ENCODE data around the gene HIVEP1. TPM values are rescaled to one million over a fixed set of nuclear protein-coding genes. Genes with fewer than 3 reads are reported as not detected.
"Not testable (repeated sequence)": the region's sequence is repeated elsewhere in the genome, so short reads cannot be mapped to it uniquely, and the experiment has no call there.

HIVEP1 gene
- total and polyA plus RNA-seq, 3 experiments from 2014 or later, result 2.8 to 37.1 (median 33.5) TPM

GRCh38 chr6:12173661-12174060 is 161.5 kb downstream of the HIVEP1 start:
- no peak overlapping the region for H3K4me3 Mint-ChIP-seq
- H3K27ac ChIP-seq (ENCODE audit: low read depth, low read length), result no peak overlapping the region
- POLR2A ChIA-PET, result no interaction called here
- peaks cover 0 to 5% (median 5%) of the 10 kb centered on the region in 3 donors for H3K4me1 Mint-ChIP-seq
- no peaks in the 10 kb centered on the region for H3K27me3 ChIP-seq (ENCODE audit: insufficient read depth, low read length, poor library complexity, severe bottlenecking)
- DNase-seq, result no peak
- peaks cover 9% of the 10 kb centered on the region for H3K4me1 ChIP-seq (ENCODE audit: insufficient read depth, low read length)
- CTCF ChIA-PET, result no interaction called here
- H3K27ac Mint-ChIP-seq, result no peak overlapping the region
- H3K27me3 Mint-ChIP-seq, result peaks cover 0 to 10% of the 10 kb centered on the region in 2 donors
- no peaks in the 10 kb centered on the region for H3K36me3 ChIP-seq (ENCODE audit: insufficient read depth, low read length)
- H3K9me3 Mint-ChIP-seq, result peaks cover 0 to 5% (median 0%) of the 10 kb centered on the region in 5 donors
- peaks cover 0 to 4% (median 2%) of the 10 kb centered on the region in 3 donors for H3K36me3 Mint-ChIP-seq
- no peak overlapping the region for H3K4me3 ChIP-seq (ENCODE audit: low read length)
- no peaks in the 10 kb centered on the region for H3K9me3 ChIP-seq (ENCODE audit: low read length)

DNA sequence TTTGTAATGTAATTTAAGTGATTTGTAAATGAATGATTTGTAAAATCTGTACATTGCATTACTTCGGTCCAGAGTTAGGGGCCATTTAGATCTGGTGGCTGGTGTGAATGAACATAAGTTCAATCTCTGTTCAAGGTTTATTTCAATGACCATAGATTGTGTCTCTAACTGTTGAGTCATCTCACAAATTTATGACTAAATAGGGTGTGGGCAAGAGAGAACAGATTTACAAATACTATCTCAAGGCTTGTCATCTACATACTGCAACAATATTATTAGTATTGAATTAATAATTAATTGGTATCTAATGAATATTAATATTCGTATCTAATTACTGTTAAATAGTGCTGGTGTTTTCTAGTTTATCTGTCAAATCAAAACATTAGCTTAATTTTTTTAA is 162.8 kb downstream of the HIVEP1 start:
- ChIA-PET CTCF (no interaction called here), POLR2A (no interaction called here)
- peaks cover 0 to 4% (median 2%) of the 10 kb centered on the region in 3 donors for H3K36me3 Mint-ChIP-seq
- no peak overlapping the region for H3K27ac Mint-ChIP-seq
- no peaks in the 10 kb centered on the region for H3K4me1 Mint-ChIP-seq
- DNase-seq, result no peak
- no peaks in the 10 kb centered on the region for H3K27me3 ChIP-seq (ENCODE audit: insufficient read depth, low read length, poor library complexity, severe bottlenecking)
- H3K9me3 Mint-ChIP-seq, result peaks cover 0 to 5% (median 0%) of the 10 kb centered on the region in 5 donors
- no peak overlapping the region for H3K4me3 Mint-ChIP-seq
- H3K27me3 Mint-ChIP-seq, result peaks cover 0 to 10% of the 10 kb centered on the region in 2 donors
- H3K36me3 ChIP-seq (ENCODE audit: insufficient read depth, low read length), result no peaks in the 10 kb centered on the region
- no peak overlapping the region for H3K4me3 ChIP-seq (ENCODE audit: low read length)
- H3K4me1 ChIP-seq (ENCODE audit: insufficient read depth, low read length), result no peaks in the 10 kb centered on the region
- no peak overlapping the region for H3K27ac ChIP-seq (ENCODE audit: low read depth, low read length)
- no peaks in the 10 kb centered on the region for H3K9me3 ChIP-seq (ENCODE audit: low read length)

- Histone ChIP-seq H3K27ac (ENCODE audit: low read depth, low read length) (no peak overlapping the region), H3K27me3 (ENCODE audit: insufficient read depth, low read length, poor library complexity, severe bottlenecking) (no peaks in the 10 kb centered on the region), H3K36me3 (ENCODE audit: insufficient read depth, low read length) (no peaks in the 10 kb centered on the region), H3K9me3 (ENCODE audit: low read length) (no peaks in the 10 kb centered on the region), H3K4me1 (ENCODE audit: insufficient read depth, low read length) (no peaks in the 10 kb centered on the region), H3K4me3 (ENCODE audit: low read length) (no peak overlapping the region)
- POLR2A ChIA-PET, result no interaction called here
- Mint-ChIP-seq H3K27ac (no peak overlapping the region), H3K36me3 (peaks cover 0 to 4% (median 2%) of the 10 kb centered on the region in 3 donors), H3K4me3 (no peak overlapping the region), H3K27me3 (peaks cover 0 to 10% of the 10 kb centered on the region in 2 donors), H3K4me1 (no peaks in the 10 kb centered on the region), H3K9me3 (peaks cover 0 to 5% (median 0%) of the 10 kb centered on the region in 5 donors)
- DNase-seq, result no peak
- CTCF ChIA-PET, result no interaction called here
These were observed 163.5 kb downstream of the HIVEP1 start for GRCh38 chr6:12175626-12176025.

- H3K27me3 Mint-ChIP-seq, result peaks cover 0 to 13% of the 10 kb centered on the region in 2 donors
- H3K9me3 Mint-ChIP-seq; H3K9me3 ChIP-seq (ENCODE audit: low read length); H3K4me3 ChIP-seq (ENCODE audit: low read length); H3K4me1 ChIP-seq (ENCODE audit: insufficient read depth, low read length); CTCF ChIA-PET; POLR2A ChIA-PET; H3K4me3 Mint-ChIP-seq; H3K27me3 ChIP-seq (ENCODE audit: insufficient read depth, low read length, poor library complexity, severe bottlenecking); H3K36me3 ChIP-seq (ENCODE audit: insufficient read depth, low read length); H3K4me1 Mint-ChIP-seq; H3K27ac Mint-ChIP-seq; H3K27ac ChIP-seq (ENCODE audit: low read depth, low read length); H3K36me3 Mint-ChIP-seq; DNase-seq: not testable (repeated sequence)
These were observed 164.7 kb downstream of the HIVEP1 start for GRCh38 chr6:12176782-12177181.

DNA sequence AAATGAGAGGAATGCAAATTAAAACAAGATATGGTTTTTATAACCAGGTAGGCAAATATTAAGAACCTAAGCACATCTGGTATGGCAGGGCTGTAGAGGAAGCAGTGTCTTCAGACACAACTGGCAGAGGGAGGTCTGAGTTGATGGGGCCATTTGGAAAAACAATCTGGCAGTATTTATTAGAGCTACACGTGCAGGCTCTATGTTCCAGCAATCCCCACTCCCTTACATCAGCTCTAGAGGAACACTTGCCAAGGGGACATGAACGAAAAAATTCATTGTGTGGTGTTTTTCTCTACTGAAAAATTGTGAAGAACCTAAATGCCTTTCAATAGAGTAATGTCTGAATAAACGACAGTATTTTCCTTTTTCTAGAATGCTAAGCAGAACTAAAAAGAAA is 166.4 kb downstream of the HIVEP1 start:
- Histone ChIP-seq H3K27ac (ENCODE audit: low read depth, low read length) (no peak overlapping the region), H3K9me3 (ENCODE audit: low read length) (no peaks in the 10 kb centered on the region), H3K4me3 (ENCODE audit: low read length) (no peak overlapping the region), H3K27me3 (ENCODE audit: insufficient read depth, low read length, poor library complexity, severe bottlenecking) (no peaks in the 10 kb centered on the region), H3K36me3 (ENCODE audit: insufficient read depth, low read length) (no peaks in the 10 kb centered on the region), H3K4me1 (ENCODE audit: insufficient read depth, low read length) (no peaks in the 10 kb centered on the region)
- no peak for DNase-seq
- Mint-ChIP-seq H3K27me3 (peaks cover 0 to 15% of the 10 kb centered on the region in 2 donors), H3K36me3 (peaks cover 0 to 8% (median 4%) of the 10 kb centered on the region in 3 donors), H3K4me1 (no peaks in the 10 kb centered on the region), H3K4me3 (no peak overlapping the region), H3K27ac (no peak overlapping the region), H3K9me3 (peaks cover 0 to 5% (median 0%) of the 10 kb centered on the region in 5 donors)
- CTCF ChIA-PET, result no interaction called here
- POLR2A ChIA-PET, result no interaction called here

GRCh38 chr6:12181481-12181880 is 169.4 kb downstream of the HIVEP1 start:
- Mint-ChIP-seq H3K27ac (no peak overlapping the region), H3K4me3 (no peak overlapping the region), H3K27me3 (peaks cover 0 to 8% of the 10 kb centered on the region in 2 donors), H3K36me3 (peaks cover 0 to 8% (median 4%) of the 10 kb centered on the region in 3 donors), H3K9me3 (peaks cover 0 to 5% (median 0%) of the 10 kb centered on the region in 5 donors), H3K4me1 (peaks cover 0 to 7% (median 0%) of the 10 kb centered on the region in 3 donors)
- Histone ChIP-seq H3K4me1 (ENCODE audit: insufficient read depth, low read length) (no peaks in the 10 kb centered on the region), H3K27ac (ENCODE audit: low read depth, low read length) (no peak overlapping the region), H3K36me3 (ENCODE audit: insufficient read depth, low read length) (no peaks in the 10 kb centered on the region), H3K9me3 (ENCODE audit: low read length) (no peaks in the 10 kb centered on the region), H3K4me3 (ENCODE audit: low read length) (no peak overlapping the region), H3K27me3 (ENCODE audit: insufficient read depth, low read length, poor library complexity, severe bottlenecking) (no peaks in the 10 kb centered on the region)
- no peak for DNase-seq
- ChIA-PET POLR2A (no interaction called here), CTCF (no interaction called here)

- Histone ChIP-seq H3K4me1 (ENCODE audit: insufficient read depth, low read length) (no peaks in the 10 kb centered on the region), H3K4me3 (ENCODE audit: low read length) (no peak overlapping the region)
These were observed 170.6 kb downstream of the HIVEP1 start for GRCh38 chr6:12182676-12183075.

GRCh38 chr6:12185081-12185673 is 173.1 kb downstream of the HIVEP1 start:
- peaks cover 0 to 4% (median 2%) of the 10 kb centered on the region in 3 donors for H3K36me3 Mint-ChIP-seq
- peaks cover 0 to 7% (median 0%) of the 10 kb centered on the region in 3 donors for H3K4me1 Mint-ChIP-seq
- H3K4me3 Mint-ChIP-seq, result no peak overlapping the region
- H3K27ac Mint-ChIP-seq, result no peak overlapping the region
- H3K9me3 Mint-ChIP-seq, result no peaks in the 10 kb centered on the region
- peaks cover 0 to 5% of the 10 kb centered on the region in 2 donors for H3K27me3 Mint-ChIP-seq
- POLR2A ChIA-PET, result no interaction called here
- Histone ChIP-seq H3K27me3 (ENCODE audit: insufficient read depth, low read length, poor library complexity, severe bottlenecking) (no peaks in the 10 kb centered on the region), H3K36me3 (ENCODE audit: insufficient read depth, low read length) (no peaks in the 10 kb centered on the region), H3K9me3 (ENCODE audit: low read length) (no peaks in the 10 kb centered on the region), H3K4me3 (ENCODE audit: low read length) (no peak overlapping the region), H3K27ac (ENCODE audit: low read depth, low read length) (no peak overlapping the region), H3K4me1 (ENCODE audit: insufficient read depth, low read length) (no peaks in the 10 kb centered on the region)
- CTCF ChIA-PET, result no interaction called here
- no peak for DNase-seq

More at GRCh38 chr6:12182676-12183075, 170.6 kb downstream of the HIVEP1 start:
- H3K27me3 Mint-ChIP-seq, result peaks cover 0 to 5% of the 10 kb centered on the region in 2 donors
- peaks cover 0 to 4% (median 2%) of the 10 kb centered on the region in 3 donors for H3K36me3 Mint-ChIP-seq
- Histone ChIP-seq H3K9me3 (ENCODE audit: low read length) (no peaks in the 10 kb centered on the region), H3K27ac (ENCODE audit: low read depth, low read length) (no peak overlapping the region), H3K27me3 (ENCODE audit: insufficient read depth, low read length, poor library complexity, severe bottlenecking) (no peaks in the 10 kb centered on the region), H3K36me3 (ENCODE audit: insufficient read depth, low read length) (no peaks in the 10 kb centered on the region)
- no peak for DNase-seq
- CTCF ChIA-PET, result no interaction called here
- H3K4me3 Mint-ChIP-seq, result no peak overlapping the region
- H3K27ac Mint-ChIP-seq, result no peak overlapping the region
- peaks cover 0 to 7% (median 0%) of the 10 kb centered on the region in 3 donors for H3K4me1 Mint-ChIP-seq
- POLR2A ChIA-PET, result no interaction called here
- no peaks in the 10 kb centered on the region for H3K9me3 Mint-ChIP-seq

Data from CD8-positive, alpha-beta memory T cell (primary cell).